GM12878 (cell line): ENCODE data around the gene SH3GL3. TPM values are rescaled to one million over a fixed set of nuclear protein-coding genes. Genes with fewer than 3 reads are reported as not detected.

Source experiments
- ATAC-seq: fragments of 200-7000 bp; cut with Tn5 transposase; 3 replicates; pipeline ENCODE4 v1.9.1; 2020; ENCODE audit warnings: mild to moderate bottlenecking, moderate library complexity
- BruUV-seq: library from RNA; stranded (reverse); fragments of 400-500 nt; replicated peaks from 2 replicates; lab custom pipeline; 2021; lab: Mats Ljungman, UMichigan
- CTCF ChIA-PET: fragments of 300-600 bp; sonication (Branson Sonifier 250); formaldehyde crosslinking; extraction: SDS; loops from one replicate; lab custom pipeline; 2021; ENCODE audit warnings: inconsistent platforms; lab: Yijun Ruan, JAX
- POLR2A ChIA-PET: fragments of 350-600 bp; formaldehyde crosslinking; extraction: SDS; loops from one replicate; lab custom pipeline; 2021; ENCODE audit warnings: inconsistent platforms; lab: Charles Lee
- RAD21 ChIA-PET: fragments of 300-600 bp; sonication (Branson Sonifier 250); formaldehyde crosslinking; loops from one replicate; lab custom pipeline; 2023; ENCODE audit warnings: antibody characterized with exemption; ENCODE audit not compliant: unreplicated experiment; lab: Charles Lee
- SMC1A ChIA-PET: fragments of 300-600 bp; sonication (Branson Sonifier 250); formaldehyde crosslinking; loops from one replicate; lab custom pipeline; 2023; ENCODE audit not compliant: unreplicated experiment, uncharacterized antibody; lab: Charles Lee
- DNase-seq: peaks from one replicate; pipeline ENCODE4 v3.0.0-alpha.2; 2011; ENCODE audit warnings: low read depth, low spot score
- FAIRE-seq: peaks from 3 replicates; lab custom pipeline; 2011; peaks lifted over from hg19 to GRCh38; lab: Jason Lieb, UNC
- H2AFZ ChIP-seq: 2 replicates; pipeline ENCODE4 v1.6.0; 2011; ENCODE audit warnings: low read depth, low read length, control low read depth; ENCODE audit not compliant: control insufficient read depth
- H3K27ac ChIP-seq: 2 replicates; pipeline ENCODE4 v1.5.1; 2011; ENCODE audit warnings: control low read depth; ENCODE audit not compliant: control insufficient read depth, insufficient read depth
- H3K27me3 ChIP-seq, 2 experiments: replicated peaks in 1 of 2; 2 replicates each; pipeline versions ENCODE4 v1.6.0 to v1.6.1; 2011; ENCODE audit warnings: low read length in 1 of 2; ENCODE audit not compliant: control insufficient read depth in 2 of 2, insufficient read depth in 2 of 2
- H3K36me3 ChIP-seq, 2 experiments: 2 replicates each; pipeline ENCODE4 v1.5.1; 2011; ENCODE audit warnings: low read length in 1 of 2; ENCODE audit not compliant: control insufficient read depth in 2 of 2, insufficient read depth in 2 of 2
- H3K4me1 ChIP-seq: 2 replicates; pipeline ENCODE4 v1.6.1; 2011; ENCODE audit warnings: mild to moderate bottlenecking, low read length, moderate library complexity, mixed read lengths; ENCODE audit not compliant: control insufficient read depth, insufficient read depth
- H3K4me2 ChIP-seq: 2 replicates; pipeline ENCODE4 v1.6.0; 2011; ENCODE audit warnings: control low read depth; ENCODE audit not compliant: control insufficient read depth, insufficient read depth
- H3K4me3 ChIP-seq: fragments of 200-600 bp; sonication (generic); 2 replicates; pipeline ENCODE4 v1.5.1; 2016
- H3K79me2 ChIP-seq: 2 replicates; pipeline ENCODE4 v1.6.0; 2011; ENCODE audit warnings: low read length; ENCODE audit not compliant: control insufficient read depth, insufficient read depth
- H3K9ac ChIP-seq: 2 replicates; pipeline ENCODE4 v1.8.0; 2011; ENCODE audit warnings: low read length, control low read depth, mixed read lengths; ENCODE audit not compliant: control insufficient read depth, insufficient read depth
- H3K9me3 ChIP-seq: replicated peaks from 3 replicates; pipeline ENCODE4 v1.5.1; 2011; ENCODE audit warnings: mild to moderate bottlenecking, low read length; ENCODE audit not compliant: control insufficient read depth, insufficient read depth
- H4K20me1 ChIP-seq: 2 replicates; pipeline ENCODE4 v1.6.0; 2011; ENCODE audit not compliant: control insufficient read depth, insufficient read depth
- CBX5 ChIP-seq: sonication (generic); IDR thresholded peaks from 2 replicates; pipeline ENCODE4 v1.6.1; 2016; ENCODE audit warnings: low read depth, moderate library complexity, mild to moderate bottlenecking, inconsistent platforms
- RELB ChIP-seq: fragments of 450-650 bp; IDR thresholded peaks from 2 replicates; pipeline ENCODE4 v1.6.1; 2017; ENCODE audit warnings: low read depth, mild to moderate bottlenecking, moderate library complexity
- SRF ChIP-seq, 2 experiments: IDR thresholded peaks; 2 replicates each; pipeline ENCODE4 v1.6.1; 2011; ENCODE audit warnings: low read depth in 2 of 2, low read length in 2 of 2, mild to moderate bottlenecking in 1 of 2, moderate library complexity in 1 of 2
- ZNF274 ChIP-seq: IDR thresholded peaks from one replicate; pipeline ENCODE4 v1.8.0; 2011; ENCODE audit not compliant: insufficient read length, insufficient read depth
- ZSCAN29 ChIP-seq: fragments of 450-650 bp; IDR thresholded peaks from 2 replicates; pipeline ENCODE4 v1.6.1; 2017; ENCODE audit warnings: mild to moderate bottlenecking, moderate library complexity
- ZZZ3 ChIP-seq: IDR thresholded peaks from 2 replicates; pipeline ENCODE4 v1.6.1; 2011; ENCODE audit warnings: low read depth; ENCODE audit not compliant: control insufficient read depth, insufficient read length
- WGBS: methylation state at CpG from one replicate; pipeline ENCODE4 v1.1.6; 2016; ENCODE audit warnings: low lambda C conversion rate; ENCODE audit not compliant: insufficient replicate concordance, insufficient coverage; ENCODE audit errors: missing lambda C conversion rate; 5-methylcytosine and 5-hydroxymethylcytosine counted together
- in situ Hi-C: fragments of 300-500 bp; cut with MboI; formaldehyde crosslinking; loops from 9 replicates; pipeline ENCODE4 v1.14.3; 2018; ENCODE audit warnings: mixed read lengths
- intact Hi-C: fragments of 100-400 bp; cut with micrococcal nuclease; formaldehyde crosslinking; loops from one replicate; pipeline ENCODE4 v1.14.2; 2022; ENCODE audit not compliant: unreplicated experiment
- polyA plus RNA-seq, 11 experiments: library from polyadenylated mRNA; depleted of rRNA in 4 of 11; unstranded in 6 of 11; stranded (reverse) in 5 of 11; fragments of >200 nt; fragmentation: Nextera tagmentation in 4 of 11; fragmentation: Illumina TruSeq in 1 of 11; extraction: Ambion mirVana in 4 of 11; extraction: Trizol in 1 of 11; gene quantifications; 1 replicate in 1 of 11; 2 replicates in 10 of 11; pipeline versions ENCODE4 v1.2.1 to v1.2.3, GENCODE V29; 2011 to 2016; ENCODE audit warnings: inconsistent platforms in 2 of 11, missing spikeins in 2 of 11, low read depth in 1 of 11
- total RNA-seq, 4 experiments: library from RNA; depleted of rRNA in 3 of 4; stranded (reverse); fragments of >200 nt in 3 of 4; fragmentation: Illumina TruSeq in 1 of 4; extraction: Trizol in 1 of 4; gene quantifications; 2 replicates each; pipeline versions ENCODE4 v1.2.1 to v1.2.3, GENCODE V29; 2013 to 2021
- TF ChIP-seq, protein P1 (sequence below): fragments of 450-650 bp; formaldehyde crosslinking; IDR thresholded peaks from 2 replicates; pipeline ENCODE4 v1.4.0; 2020; ENCODE audit warnings: mild to moderate bottlenecking, moderate library complexity

Gene SH3GL3
- total and polyA plus RNA-seq, 10 of the 15 experiments (the other 5 are each of a cell fraction or from before 2014, with no cell fraction given) = not detected

GRCh38 chr15:83424101-83424500 is 23.0 kb upstream of the SH3GL3 start:
- no peaks in the 10 kb centered on the region for H3K79me2 ChIP-seq
- no peak overlapping the region for H3K4me2 ChIP-seq
- H3K27me3 ChIP-seq = no peaks in the 10 kb centered on the region
- WGBS = 15% methylated on average over 6 of the region's 6 CpGs
- no peaks in the 10 kb centered on the region for H4K20me1 ChIP-seq
- no peak overlapping the region for H3K27ac ChIP-seq
- no peak overlapping the region for H3K4me3 ChIP-seq
- H3K4me1 ChIP-seq = no peaks in the 10 kb centered on the region
- DNase-seq = no peak
- in situ Hi-C loops (no loop called here), intact Hi-C loops (no loop called here)
- no peak for FAIRE-seq
- ChIA-PET RAD21 (no interaction called here), POLR2A (no interaction called here), SMC1A (interaction anchor here (1.1 kb wide), 1 partner anchor 176 kb away, joined by 3 read pairs; no protein-coding TSS in a partner anchor), CTCF (no interaction called here)
- no peaks in the 10 kb centered on the region for H3K36me3 ChIP-seq
- no peak for ATAC-seq
- no TSS peak for BruUV-seq
- TF ChIP-seq CBX5 = no peak
- TF ChIP-seq, protein P1, sequence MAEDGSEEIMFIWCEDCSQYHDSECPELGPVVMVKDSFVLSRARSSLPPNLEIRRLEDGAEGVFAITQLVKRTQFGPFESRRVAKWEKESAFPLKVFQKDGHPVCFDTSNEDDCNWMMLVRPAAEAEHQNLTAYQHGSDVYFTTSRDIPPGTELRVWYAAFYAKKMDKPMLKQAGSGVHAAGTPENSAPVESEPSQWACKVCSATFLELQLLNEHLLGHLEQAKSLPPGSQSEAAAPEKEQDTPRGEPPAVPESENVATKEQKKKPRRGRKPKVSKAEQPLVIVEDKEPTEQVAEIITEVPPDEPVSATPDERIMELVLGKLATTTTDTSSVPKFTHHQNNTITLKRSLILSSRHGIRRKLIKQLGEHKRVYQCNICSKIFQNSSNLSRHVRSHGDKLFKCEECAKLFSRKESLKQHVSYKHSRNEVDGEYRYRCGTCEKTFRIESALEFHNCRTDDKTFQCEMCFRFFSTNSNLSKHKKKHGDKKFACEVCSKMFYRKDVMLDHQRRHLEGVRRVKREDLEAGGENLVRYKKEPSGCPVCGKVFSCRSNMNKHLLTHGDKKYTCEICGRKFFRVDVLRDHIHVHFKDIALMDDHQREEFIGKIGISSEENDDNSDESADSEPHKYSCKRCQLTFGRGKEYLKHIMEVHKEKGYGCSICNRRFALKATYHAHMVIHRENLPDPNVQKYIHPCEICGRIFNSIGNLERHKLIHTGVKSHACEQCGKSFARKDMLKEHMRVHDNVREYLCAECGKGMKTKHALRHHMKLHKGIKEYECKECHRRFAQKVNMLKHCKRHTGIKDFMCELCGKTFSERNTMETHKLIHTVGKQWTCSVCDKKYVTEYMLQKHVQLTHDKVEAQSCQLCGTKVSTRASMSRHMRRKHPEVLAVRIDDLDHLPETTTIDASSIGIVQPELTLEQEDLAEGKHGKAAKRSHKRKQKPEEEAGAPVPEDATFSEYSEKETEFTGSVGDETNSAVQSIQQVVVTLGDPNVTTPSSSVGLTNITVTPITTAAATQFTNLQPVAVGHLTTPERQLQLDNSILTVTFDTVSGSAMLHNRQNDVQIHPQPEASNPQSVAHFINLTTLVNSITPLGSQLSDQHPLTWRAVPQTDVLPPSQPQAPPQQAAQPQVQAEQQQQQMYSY = no peak
- TF ChIP-seq SRF (IDR thresholded peaks at IDR 0.05; ENCODE audit: low read depth in 2 of 2, low read length in 2 of 2) = no peak
- no peak for TF ChIP-seq ZZZ3
- no peak for TF ChIP-seq ZSCAN29
- no peak for TF ChIP-seq RELB
- TF ChIP-seq ZNF274 = no peak
- H3K9me3 ChIP-seq = no peaks in the 10 kb centered on the region; the same call in 2 of the 3 replicates
- no peak overlapping the region for H2AFZ ChIP-seq
- no peak overlapping the region for H3K9ac ChIP-seq
